Heart right ventricle (tissue), 16 donors: ENCODE results near the gene S100A10. TPM values are rescaled to one million over a fixed set of nuclear protein-coding genes. Genes with fewer than 3 reads are reported as not detected.

Source experiments
- ATAC-seq, 8 donors: fragments of 200-7000 bp; cut with Tn5 transposase; one replicate each; pipeline ENCODE4 v1.9.1; 2020; ENCODE audit warnings: mild to moderate bottlenecking in 8 of 8, moderate library complexity in 8 of 8, moderate number of reproducible peaks in 1 of 8
- DNase-seq, 2 donors: peaks; one replicate each; pipeline ENCODE4 v3.0.0-alpha.2; 2020
- H3K27ac ChIP-seq, 10 donors: fragments of 200-600 bp; sonication (generic) in 2 of 10; one replicate each; pipeline versions ENCODE4 v1.5.0 to v1.8.0; 2020 to 2022; ENCODE audit warnings: mild to moderate bottlenecking in 3 of 10
- H3K27me3 ChIP-seq, 7 donors: fragments of 200-600 bp; one replicate each; pipeline ENCODE4 v1.8.0; 2021 to 2022; ENCODE audit warnings: mild to moderate bottlenecking in 2 of 7
- H3K36me3 ChIP-seq, 9 donors: fragments of 200-600 bp; sonication (generic) in 1 of 9; one replicate each; pipeline versions ENCODE4 v1.5.0 to v1.8.0; 2020 to 2022; ENCODE audit warnings: mild to moderate bottlenecking in 2 of 9
- H3K4me1 ChIP-seq, 9 donors: fragments of 200-600 bp; sonication (generic) in 1 of 9; one replicate each; pipeline versions ENCODE4 v1.5.0 to v1.8.0; 2020 to 2022; ENCODE audit warnings: mild to moderate bottlenecking in 4 of 9
- H3K4me3 ChIP-seq, 10 donors: fragments of 200-600 bp; sonication (generic) in 2 of 10; one replicate each; pipeline versions ENCODE4 v1.5.0 to v1.8.0; 2020 to 2022; ENCODE audit warnings: mild to moderate bottlenecking in 7 of 10, moderate library complexity in 2 of 10
- H3K9me3 ChIP-seq, 11 donors: fragments of 200-600 bp in 10 of 11; sonication (generic) in 2 of 11; one replicate each; pipeline versions ENCODE4 v1.5.0 to v1.8.0; 2013 to 2022; ENCODE audit warnings: mild to moderate bottlenecking in 2 of 11, control low read depth in 1 of 11, moderate library complexity in 1 of 11
- CTCF ChIP-seq, 9 donors: fragments of 200-600 bp; sonication (generic) in 2 of 9; IDR thresholded peaks; one replicate each; pipeline versions ENCODE4 v1.5.0 to v1.8.0; 2021 to 2022; ENCODE audit warnings: antibody characterized with exemption in 9 of 9, mild to moderate bottlenecking in 5 of 9, moderate library complexity in 1 of 9
- WGBS, 2 donors: extraction: QIAGEN DNeasy Blood & Tissue Kit; methylation state at CpG; one replicate each; pipeline ENCODE4 v1.1.7; 2013; ENCODE audit warnings: inconsistent platforms in 1 of 2; 5-methylcytosine and 5-hydroxymethylcytosine counted together
- intact Hi-C, 10 donors: fragments of 100-400 bp; cut with DNase I; formaldehyde crosslinking; loops; one replicate each; pipeline versions ENCODE4 v1.11.1 to v1.14.2; 2022
- polyA plus RNA-seq, 2 donors: library from polyadenylated mRNA; stranded (reverse); fragments of 200-250 nt; gene quantifications; one replicate each; pipeline ENCODE4 v1.2.3, GENCODE V29; 2013
- total RNA-seq, 10 donors: library from RNA; stranded (reverse); fragmentation: NEBNext Ultra II Directional in 3 of 10; extraction: Animal tissue kit (Norgen Biotek cat#: 25700) in 3 of 10; gene quantifications; one replicate each; pipeline versions ENCODE4 v1.2.1 to v1.2.4, GENCODE V29; 2021 to 2023
- donor health status: Arrhythmogenic right ventricular cardiomyopathy.
- donor health status: ischemic (EF 13 %, LVEDD 7.1; RV severe dilation, severe dysfunction).
- donor health status: healthy with polysubstance abuse.
- donor health status: DM: no; HTN: yes; CAD: no.
- donor health status: DM: no; HTN: no; CAD: no.
- donor health status: ischemic (EF 25% LVEDD 6.9; RV normal size, moderate dysfunction).
- donor health status: ischemic (EF 25% LVEDD 5.7; RV mildly dilated, moderate dysfunction).
- donor health status: healthy.
- donor health status: DM: yes; HTN: yes; CAD: no.
- donor health status: Ischemic cardiomyopathy.
- donor health status: ischemic (EF 35%, LVEDD 5.7; RV mildly dilated, moderate dysfunction).
- donor health status: nonischemic (EF 11% LVEDD 7.7; RV severe dilation, severe dysfunction).
- donor health status: DM: yes; HTN: yes; CAD: no.
- donor health status: PGD.
- donor health status: ischemic (EF 29% LVEDD 5.4; RV normal size, mild dysfunction).
- donor health status: nonischemic (EF 23%, LVEDD 6.1; RV moderate dilation, normal function).

Gene S100A10
- total and polyA plus RNA-seq, 12 donors: 71.3 to 519 (median 245) TPM

GRCh38 chr1:151966061-151966460, 27.6 kb downstream of the S100A10 start:
- Histone ChIP-seq H3K36me3 (no peaks in the 10 kb centered on the region), H3K9me3 (no peaks in the 10 kb centered on the region), H3K27me3 (no peaks in the 10 kb centered on the region), H3K4me3 (no peak overlapping the region), H3K27ac (no peak overlapping the region), H3K4me1 (peaks cover 0 to 60% (median 43%) of the 10 kb centered on the region in 9 donors)
- ATAC-seq: no peak
- DNase-seq: no peak
- no peak for TF ChIP-seq CTCF (IDR thresholded peaks at IDR 0.05)
- intact Hi-C loops: loop anchor here in 3 of 10 donors (5.0 kb wide), 1 partner anchor 36 kb away; no protein-coding TSS in a partner anchor

- 72 to 89% methylated on average over 2 of the region's 2 CpGs for WGBS, 2 donors
- Histone ChIP-seq H3K27ac (no peak overlapping the region), H3K9me3 (no peaks in the 10 kb centered on the region), H3K4me3 (no peak overlapping the region), H3K27me3 (no peaks in the 10 kb centered on the region), H3K36me3 (no peaks in the 10 kb centered on the region), H3K4me1 (peaks cover 0 to 64% (median 43%) of the 10 kb centered on the region in 9 donors)
- intact Hi-C loops: loop anchor here in 1 of 10 donors (2.0 kb wide), 1 partner anchor 30 kb away; no protein-coding TSS in a partner anchor
- ATAC-seq (peak in 3 of 8 donors; percentile 15 to 39 (median 25)), DNase-seq (no peak)
- TF ChIP-seq CTCF (IDR thresholded peaks at IDR 0.05): no peak
Observed at GRCh38 chr1:151964510-151964909, 29.1 kb downstream of the S100A10 start.

- Histone ChIP-seq H3K9me3 (no peaks in the 10 kb centered on the region), H3K27me3 (no peaks in the 10 kb centered on the region), H3K4me1 (peaks cover 0 to 52% (median 39%) of the 10 kb centered on the region in 9 donors), H3K4me3 (no peak overlapping the region), H3K27ac (peak overlapping the region in 3 of 10 donors; percentile 14 to 70 (median 16)), H3K36me3 (no peaks in the 10 kb centered on the region)
- intact Hi-C loops: loop anchor here in 2 of 10 donors (2.0 kb wide), 2 partner anchors 30 to 38 kb away; partner anchors contain the start of gene S100A10 (in 1 of the 2)
- ATAC-seq (peak in 5 of 8 donors; percentile 42 to 56 (median 50)), DNase-seq (no peak)
- WGBS, 2 donors: 53 to 61% methylated on average over 2 of the region's 2 CpGs
- no peak for TF ChIP-seq CTCF (IDR thresholded peaks at IDR 0.05)
Observed at GRCh38 chr1:151963288-151963687, 30.4 kb downstream of the S100A10 start.

GRCh38 chr1:151961833-151962232, 31.8 kb downstream of the S100A10 start:
- peak in 2 of 8 donors; percentile 13 to 42 for ATAC-seq

More at GRCh38 chr1:151961833-151962232, 31.8 kb downstream of the S100A10 start:
- Histone ChIP-seq H3K27ac (peak overlapping the region in 3 of 10 donors; percentile 31 to 39 (median 33)), H3K36me3 (no peaks in the 10 kb centered on the region), H3K9me3 (no peaks in the 10 kb centered on the region), H3K4me1 (peaks cover 0 to 41% (median 25%) of the 10 kb centered on the region in 9 donors), H3K27me3 (no peaks in the 10 kb centered on the region), H3K4me3 (no peak overlapping the region)
- WGBS, 2 donors: 53 to 54% methylated on average over 4 of the region's 4 CpGs
- TF ChIP-seq CTCF (IDR thresholded peaks at IDR 0.05): peak in 2 of 9 donors; percentile 13 to 19
- intact Hi-C loops: loop anchor here in 2 of 10 donors (2.0 kb wide), 2 partner anchors 31 to 39 kb away; partner anchors contain the start of gene S100A10 (in 1 of the 2)
- no peak for DNase-seq
